ENCODE measurements around the gene EFCAB6.
A peak's percentile ranks its signal among the peaks of the same experiment; 100 is the strongest.

EFCAB6 gene

GRCh38 chr22:43488937-43489336, 323.2 kb downstream of the EFCAB6 start:
- intact Hi-C loops (cut with DNase I), result no loop called here
- DNase-seq, result no peak

DNA sequence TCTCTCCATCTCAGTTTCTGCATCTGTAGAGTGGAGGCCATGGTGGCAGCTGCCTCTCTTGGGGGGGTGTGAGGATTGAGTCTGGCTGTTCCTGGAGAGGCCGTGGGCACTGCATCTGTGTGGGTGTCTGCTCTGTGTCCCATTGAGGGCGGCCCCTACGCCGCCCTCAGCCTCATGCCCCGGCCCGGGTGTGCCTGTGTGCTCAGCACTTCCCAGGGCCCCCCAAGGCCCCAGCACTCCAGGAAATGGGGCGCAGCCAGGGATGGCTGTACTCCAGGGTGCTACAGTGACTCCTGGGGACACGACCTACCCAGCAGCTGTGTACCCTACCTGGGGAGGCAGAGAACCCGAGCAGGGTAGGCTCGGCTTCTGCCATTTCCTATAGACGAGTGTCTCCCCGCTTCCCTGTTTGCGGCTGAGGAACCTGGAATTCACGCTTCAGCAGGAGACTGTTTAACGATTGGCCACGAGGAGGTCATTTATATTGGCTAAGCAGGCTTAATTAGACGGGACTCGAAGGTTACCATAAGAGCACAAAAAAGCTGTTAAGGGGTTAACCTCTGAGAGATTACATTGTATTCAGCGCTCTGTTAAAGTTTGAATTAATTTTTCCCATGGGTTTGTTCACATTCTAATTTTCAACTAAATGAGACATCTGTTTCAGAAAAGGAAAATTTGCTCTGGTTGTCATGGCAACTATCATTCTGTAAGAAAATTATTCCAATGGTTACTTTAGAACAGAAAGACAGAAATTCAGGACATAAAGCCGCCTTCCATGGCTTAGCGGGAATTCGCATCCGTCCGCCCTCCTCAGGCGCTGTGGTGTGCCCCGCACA, 323.9 kb downstream of the EFCAB6 start:
- no peak for DNase-seq
- intact Hi-C loops (cut with DNase I), result no loop called here

GRCh38 chr22:43487311-43488030, 324.6 kb downstream of the EFCAB6 start:
- intact Hi-C loops (cut with DNase I), result no loop called here
- no peak for DNase-seq

GRCh38 chr22:43485502-43486089, 326.5 kb downstream of the EFCAB6 start:
- intact Hi-C loops (cut with DNase I), result no loop called here
- DNase-seq, result no peak

DNA sequence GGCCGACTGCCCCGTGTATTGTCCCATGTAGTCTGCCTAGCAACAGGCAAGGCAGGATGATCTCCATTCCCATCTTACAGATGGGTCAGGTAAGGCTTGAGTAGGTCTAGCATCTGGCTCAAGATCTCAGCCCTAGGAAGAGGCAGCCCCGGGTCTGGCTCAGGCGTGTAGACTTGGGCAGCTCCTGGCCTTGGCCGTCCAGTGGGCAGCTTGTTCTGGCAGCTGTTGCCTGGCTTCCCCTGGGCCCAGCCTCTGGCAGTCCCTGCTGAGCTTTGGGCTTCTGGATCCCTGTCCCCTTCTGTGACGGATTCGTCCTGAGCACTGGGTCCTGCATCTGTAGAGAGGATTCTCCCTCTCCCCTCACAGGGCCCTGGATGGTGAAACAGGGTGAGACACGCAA, 327.9 kb downstream of the EFCAB6 start:
- no peak for DNase-seq
- intact Hi-C loops (cut with DNase I), result no loop called here

DNA sequence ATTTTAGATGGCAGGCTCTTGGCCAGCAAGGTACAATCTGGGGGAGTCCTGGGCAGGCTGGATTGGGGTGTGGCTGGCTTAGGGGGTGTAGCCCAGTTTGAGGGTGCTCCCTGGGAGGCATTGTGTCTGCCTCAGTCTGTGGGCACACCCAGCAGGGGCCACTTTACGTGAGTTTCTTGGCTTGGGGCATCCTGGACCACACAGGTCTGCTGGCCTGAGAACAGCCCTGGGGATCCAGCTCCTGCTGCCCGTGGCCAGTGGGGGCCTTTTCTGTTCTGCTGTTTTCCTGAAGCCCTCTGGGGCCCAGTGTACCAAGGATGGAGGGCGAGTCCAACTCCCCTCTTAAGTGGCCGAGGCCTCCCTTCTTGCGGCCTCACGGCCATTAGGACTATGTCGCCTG, 328.4 kb downstream of the EFCAB6 start:
- intact Hi-C loops (cut with DNase I), result no loop called here
- DNase-seq, result no peak

DNA sequence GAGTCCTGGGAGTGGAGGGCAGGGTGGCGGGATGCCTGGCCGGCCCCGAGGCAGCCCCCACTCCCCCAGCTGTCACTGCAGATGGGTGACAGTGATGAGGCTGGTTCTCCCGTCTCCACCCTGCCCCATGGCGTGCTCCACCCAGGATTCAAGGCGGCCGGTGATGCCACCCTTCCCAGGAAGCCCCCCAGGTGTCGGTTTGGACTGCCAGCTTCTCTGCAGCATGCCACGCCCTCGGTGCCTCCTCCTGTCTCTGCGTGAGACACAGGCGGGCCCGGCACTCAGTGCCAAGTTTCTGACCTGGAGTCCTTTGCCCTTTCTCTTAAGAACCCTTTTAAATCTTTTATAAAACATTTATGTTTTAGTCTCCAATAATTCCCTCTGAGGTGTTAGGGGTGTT, 328.8 kb downstream of the EFCAB6 start:
- intact Hi-C loops (cut with DNase I), result no loop called here
- DNase-seq, result no peak

GRCh38 chr22:43482318-43482625, 329.8 kb downstream of the EFCAB6 start:
- intact Hi-C loops (cut with DNase I), result no loop called here
- peak in 1 of 42 donors; percentile 42 for DNase-seq

GRCh38 chr22:43481568-43482317, 330.4 kb downstream of the EFCAB6 start:
- DNase-seq, result peak in 1 of 42 donors; percentile 43
- intact Hi-C loops (cut with DNase I), result no loop called here

DNA sequence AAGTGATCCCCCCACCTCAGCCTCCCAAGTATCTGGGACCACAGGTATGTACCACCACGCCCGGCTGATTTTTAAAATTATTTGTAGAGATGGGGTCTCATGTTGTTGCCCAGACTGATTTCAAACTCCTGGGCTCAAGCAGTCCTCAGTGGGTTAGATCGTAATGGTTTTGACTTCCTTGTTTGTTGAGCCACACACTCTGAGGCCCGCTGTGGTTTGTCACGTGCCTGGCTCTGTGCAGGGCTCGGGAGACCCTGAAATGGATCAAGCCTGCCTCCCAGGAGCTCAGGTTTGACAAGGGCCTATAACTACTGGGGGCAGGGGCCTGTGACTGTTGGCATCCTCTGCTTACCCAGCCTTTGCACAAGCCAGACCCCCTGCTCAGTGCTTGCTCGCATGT, 332.1 kb downstream of the EFCAB6 start:
- intact Hi-C loops (cut with DNase I), result no loop called here
- peak in 2 of 42 donors; percentile 22 to 40 for DNase-seq

GRCh38 chr22:43479301-43479950, 332.7 kb downstream of the EFCAB6 start:
- intact Hi-C loops (cut with DNase I), result no loop called here
- DNase-seq, result peak in 1 of 42 donors; percentile 30

All from head of caudate nucleus (tissue), 42 donors.